ENCODE measurements around the gene FKBP2.

- no peak for TF ChIP-seq POLR2A (IDR thresholded peaks at IDR 0.05)
- no peak for TF ChIP-seq CTCF (IDR thresholded peaks at IDR 0.05)
- TF ChIP-seq POLR2AphosphoS5 (IDR thresholded peaks at IDR 0.05) = no peak
Measured at GRCh38 chr11:64247729-64248531, 7.0 kb downstream of the FKBP2 start.

Measured in sigmoid colon (tissue), 4 donors.